Sigmoid colon (tissue), 7 donors: Measurements from ENCODE around the gene DIS3L2. TPM values are rescaled to one million over a fixed set of nuclear protein-coding genes. Genes with fewer than 3 reads are reported as not detected.

Experiments used
- DNase-seq: peaks from one replicate; pipeline ENCODE4 v3.0.0-alpha.2; 2019
- H3K27ac ChIP-seq, 4 donors: fragments of 200-600 bp; sonication (generic); one replicate each; pipeline ENCODE4 v1.5.1; 2016 to 2019; ENCODE audit warnings: mild to moderate bottlenecking in 1 of 4
- H3K27me3 ChIP-seq, 3 donors: fragments of 200-600 bp; sonication (generic); one replicate each; pipeline ENCODE4 v1.5.1; 2019; ENCODE audit warnings: mild to moderate bottlenecking in 1 of 3
- H3K36me3 ChIP-seq, 4 donors: fragments of 200-600 bp; sonication (generic); one replicate each; pipeline ENCODE4 v1.5.1; 2016 to 2019
- H3K4me1 ChIP-seq, 4 donors: fragments of 200-600 bp; sonication (generic); one replicate each; pipeline ENCODE4 v1.5.1; 2017 to 2019
- H3K4me3 ChIP-seq, 4 donors: fragments of 200-600 bp; sonication (generic); one replicate each; pipeline ENCODE4 v1.5.1; 2017 to 2019; ENCODE audit warnings: mild to moderate bottlenecking in 2 of 4, moderate library complexity in 1 of 4
- H3K9me3 ChIP-seq, 4 donors: fragments of 200-600 bp in 3 of 4; sonication (generic) in 3 of 4; one replicate each; pipeline versions ENCODE4 v1.5.1 to v1.6.1; 2013 to 2019
- CTCF ChIP-seq, 4 experiments: fragments of 450-650 bp in 3 of 4; fragments of 200-600 bp in 1 of 4; IDR thresholded peaks; one replicate each; pipeline ENCODE4 v1.5.1; 2016 to 2019; ENCODE audit warnings: antibody characterized with exemption in 4 of 4, mild to moderate bottlenecking in 3 of 4, moderate library complexity in 2 of 4
- EP300 ChIP-seq, 4 donors: sonication (generic); formaldehyde crosslinking; IDR thresholded peaks; one replicate each; pipeline ENCODE4 v1.6.1; 2017; ENCODE audit warnings: antibody characterized with exemption in 4 of 4
- POLR2A ChIP-seq, 2 donors: fragments of 450-650 bp; IDR thresholded peaks; one replicate each; pipeline ENCODE4 v1.6.1; 2016; ENCODE audit warnings: antibody characterized with exemption in 2 of 2, mild to moderate bottlenecking in 2 of 2, moderate library complexity in 2 of 2
- POLR2AphosphoS5 ChIP-seq, 4 donors: sonication (generic); formaldehyde crosslinking; IDR thresholded peaks; one replicate each; pipeline ENCODE4 v1.6.1; 2017; ENCODE audit warnings: antibody characterized with exemption in 4 of 4
- WGBS, 2 donors: extraction: QIAGEN DNeasy Blood & Tissue Kit; methylation state at CpG; one replicate each; pipeline ENCODE4 v1.1.7; 2013; 5-methylcytosine and 5-hydroxymethylcytosine counted together
- intact Hi-C: fragments of 100-400 bp; cut with DNase I; formaldehyde crosslinking; loops from one replicate; pipeline ENCODE4 v1.15.1; 2023
- polyA plus RNA-seq, 3 donors: library from polyadenylated mRNA; stranded (reverse); fragments of 200-250 nt; gene quantifications; one replicate each; pipeline ENCODE4 v1.2.3, GENCODE V29; 2013
- total RNA-seq, 4 donors: library from RNA; depleted of rRNA; stranded (reverse); fragments of >200 nt; gene quantifications; one replicate each; pipeline ENCODE4 v1.1.0, GENCODE V29; 2016
- donor health status: healthy with polysubstance abuse.
- donor health status: Bipolar disorder and iron deficiency.
- donor health status: healthy.

Gene DIS3L2
- total and polyA plus RNA-seq, 7 donors, result 8.8 to 37.9 (median 22.5) TPM

GRCh38 chr2:232126301-232127099 lies 165.0 kb downstream of the DIS3L2 start:
- WGBS, 2 donors, result 83 to 86% methylated on average over 5 of the region's 5 CpGs
- no peaks in the 10 kb centered on the region for H3K27me3 ChIP-seq
- no peak for DNase-seq
- TF ChIP-seq POLR2AphosphoS5 (IDR thresholded peaks at IDR 0.05) (no peak), EP300 (IDR thresholded peaks at IDR 0.05) (no peak), POLR2A (IDR thresholded peaks at IDR 0.05) (no peak), CTCF (IDR thresholded peaks at IDR 0.05) (no peak)
- intact Hi-C loops, result no loop called here
- no peak overlapping the region for H3K4me3 ChIP-seq
- H3K4me1 ChIP-seq, result no peaks in the 10 kb centered on the region
- H3K9me3 ChIP-seq, result no peaks in the 10 kb centered on the region
- no peak overlapping the region for H3K27ac ChIP-seq
- peaks cover 0 to 14% (median 0%) of the 10 kb centered on the region in 4 donors for H3K36me3 ChIP-seq

- Histone ChIP-seq H3K4me3 (no peak overlapping the region), H3K36me3 (peaks cover 0 to 26% (median 2%) of the 10 kb centered on the region in 4 donors), H3K27me3 (no peaks in the 10 kb centered on the region), H3K27ac (no peak overlapping the region), H3K4me1 (no peaks in the 10 kb centered on the region), H3K9me3 (no peaks in the 10 kb centered on the region)
- intact Hi-C loops, result no loop called here
- DNase-seq, result no peak
- WGBS, 2 donors, result 76 to 87% methylated on average over 4 of the region's 4 CpGs
- TF ChIP-seq CTCF (IDR thresholded peaks at IDR 0.05), result no peak
- TF ChIP-seq EP300 (IDR thresholded peaks at IDR 0.05), result no peak
- TF ChIP-seq POLR2AphosphoS5 (IDR thresholded peaks at IDR 0.05), result no peak
- no peak for TF ChIP-seq POLR2A (IDR thresholded peaks at IDR 0.05)
Observed at GRCh38 chr2:232129483-232129882, 168.0 kb downstream of the DIS3L2 start.

GRCh38 chr2:232132181-232132580 lies 170.7 kb downstream of the DIS3L2 start:
- no peak for DNase-seq
- no peaks in the 10 kb centered on the region for H3K27me3 ChIP-seq
- intact Hi-C loops, result no loop called here
- peaks cover 0 to 38% (median 2%) of the 10 kb centered on the region in 4 donors for H3K36me3 ChIP-seq
- TF ChIP-seq EP300 (IDR thresholded peaks at IDR 0.05), result no peak
- no peak for TF ChIP-seq CTCF (IDR thresholded peaks at IDR 0.05)
- H3K9me3 ChIP-seq, result no peaks in the 10 kb centered on the region
- H3K4me3 ChIP-seq, result no peak overlapping the region
- H3K27ac ChIP-seq, result no peak overlapping the region
- WGBS, 2 donors, result 21 to 73% methylated on average over 3 of the region's 3 CpGs
- no peaks in the 10 kb centered on the region for H3K4me1 ChIP-seq

GRCh38 chr2:232133078-232133477 lies 171.6 kb downstream of the DIS3L2 start:
- no peak for TF ChIP-seq POLR2AphosphoS5 (IDR thresholded peaks at IDR 0.05)
- TF ChIP-seq EP300 (IDR thresholded peaks at IDR 0.05), result no peak
- no peak for TF ChIP-seq CTCF (IDR thresholded peaks at IDR 0.05)
- no peak for TF ChIP-seq POLR2A (IDR thresholded peaks at IDR 0.05)
- Histone ChIP-seq H3K4me3 (no peak overlapping the region), H3K27me3 (no peaks in the 10 kb centered on the region), H3K4me1 (no peaks in the 10 kb centered on the region), H3K9me3 (no peaks in the 10 kb centered on the region), H3K36me3 (peaks cover 0 to 40% (median 2%) of the 10 kb centered on the region in 4 donors), H3K27ac (no peak overlapping the region)
- DNase-seq, result no peak
- WGBS, 2 donors, result 97 to 99% methylated on average over 1 of the region's 1 CpG
- intact Hi-C loops, result no loop called here
